Adrenal gland (tissue), 12 donors: ENCODE data around the gene GRIK1. TPM values are rescaled to one million over a fixed set of nuclear protein-coding genes. Genes with fewer than 3 reads are reported as not detected.

Experiments
- DNase-seq, 7 donors: peaks; one replicate each; pipeline ENCODE4 v3.0.0-alpha.2; 2019 to 2020
- H3K27ac ChIP-seq, 5 donors: fragments of 200-600 bp; sonication (generic) in 4 of 5; 1 replicate in 3 of 5; 2 replicates in 2 of 5; pipeline versions ENCODE4 v1.5.1 to v1.8.0; 2016 to 2020; ENCODE audit warnings: mild to moderate bottlenecking in 1 of 5
- H3K27me3 ChIP-seq: fragments of 200-600 bp; 2 replicates; pipeline ENCODE4 v1.8.0; 2021
- H3K36me3 ChIP-seq, 2 donors: fragments of 200-600 bp; replicated peaks in 1 of 2; 1 replicate in 1 of 2; 2 replicates in 1 of 2; pipeline versions ENCODE4 v1.5.1 to v1.8.0; 2018 to 2022
- H3K4me1 ChIP-seq, 2 donors: fragments of 200-600 bp; replicated peaks in 1 of 2; 1 replicate in 1 of 2; 2 replicates in 1 of 2; pipeline versions ENCODE4 v1.5.1 to v1.8.0; 2018 to 2021
- H3K4me3 ChIP-seq, 4 donors: fragments of 200-600 bp; sonication (generic) in 3 of 4; one replicate each; pipeline ENCODE4 v1.5.1; 2016 to 2018
- H3K9me3 ChIP-seq, 3 donors: fragments of 200-600 bp; sonication (generic) in 1 of 3; replicated peaks in 1 of 3; 1 replicate in 2 of 3; 2 replicates in 1 of 3; pipeline versions ENCODE4 v1.5.1 to v1.8.0; 2016 to 2021
- POLR2A ChIP-seq, 2 donors: fragments of 450-650 bp; IDR thresholded peaks; one replicate each; pipeline ENCODE4 v1.6.1; 2017; ENCODE audit warnings: antibody characterized with exemption in 2 of 2, mild to moderate bottlenecking in 2 of 2, moderate library complexity in 1 of 2
- WGBS, 4 donors: extraction: QIAGEN DNeasy Blood & Tissue Kit in 2 of 4; methylation state at CpG; one replicate each; pipeline versions ENCODE4 v1.1.5 to v1.1.7; 2013 to 2017; 5-methylcytosine and 5-hydroxymethylcytosine counted together
- intact Hi-C, 2 donors: fragments of 100-400 bp; cut with DNase I; formaldehyde crosslinking; loops; one replicate each; pipeline versions ENCODE4 v1.14.1 to v1.15.0; 2022 to 2023
- polyA plus RNA-seq, 3 donors: library from polyadenylated mRNA; stranded (reverse); fragments of 200-250 nt in 2 of 3; fragments of 350-450 nt in 1 of 3; fragmentation: Illumina TruSeq in 1 of 3; extraction: RNeasy Lipid Tissue Mini Kit (QIAGEN cat#74804) in 1 of 3; gene quantifications; one replicate each; pipeline ENCODE4 v1.2.3, GENCODE V29; 2013 to 2014
- total RNA-seq, 9 donors: library from RNA; depleted of rRNA in 4 of 9; stranded (reverse); fragments of >200 nt in 4 of 9; fragments of 120-200 nt in 1 of 9; fragmentation: NEBNext Ultra II Directional in 1 of 9; extraction: Animal tissue kit (Norgen Biotek cat#: 25700) in 1 of 9; gene quantifications; one replicate each; pipeline versions ENCODE4 v1.1.0 to v1.2.4, GENCODE V29; 2013 to 2023
- TF ChIP-seq, protein P1 (sequence below), 6 experiments: fragments of 450-650 bp in 4 of 6; fragments of 200-600 bp in 2 of 6; sonication (generic) in 1 of 6; IDR thresholded peaks; 1 replicate in 5 of 6; 2 replicates in 1 of 6; pipeline versions ENCODE4 v1.5.1 to v1.8.0; 2016 to 2021; ENCODE audit warnings: antibody characterized with exemption in 6 of 6, mild to moderate bottlenecking in 2 of 6, moderate library complexity in 1 of 6
- donor health status: healthy with polysubstance abuse.
- donor health status: Bipolar disorder and iron deficiency.
- donor health status: DM: yes; HTN: yes; CAD: no.
- donor health status: DM: no; HTN: no; CAD: no.
- donor health status: DM: no; HTN: no; CAD: no.
- donor health status: DM: yes; HTN: yes; CAD: no.

GRIK1 gene
- total and polyA plus RNA-seq, 12 donors = 0.23 to 47.4 (median 8.1) TPM; not detected in 3

GRCh38 chr21:29547998-29548397 is 391.8 kb downstream of the GRIK1 start:
- Histone ChIP-seq H3K9me3 (no peaks in the 10 kb centered on the region), H3K36me3 (no peaks in the 10 kb centered on the region), H3K27me3 (no peaks in the 10 kb centered on the region), H3K4me3 (no peak overlapping the region), H3K4me1 (no peaks in the 10 kb centered on the region), H3K27ac (no peak overlapping the region)
- intact Hi-C loops = no loop called here
- DNase-seq = no peak
- 91 to 98% (median 93%) methylated on average over 1 of the region's 1 CpG for WGBS, 4 donors
- TF ChIP-seq POLR2A (IDR thresholded peaks at IDR 0.05) = no peak
- TF ChIP-seq, protein P1, sequence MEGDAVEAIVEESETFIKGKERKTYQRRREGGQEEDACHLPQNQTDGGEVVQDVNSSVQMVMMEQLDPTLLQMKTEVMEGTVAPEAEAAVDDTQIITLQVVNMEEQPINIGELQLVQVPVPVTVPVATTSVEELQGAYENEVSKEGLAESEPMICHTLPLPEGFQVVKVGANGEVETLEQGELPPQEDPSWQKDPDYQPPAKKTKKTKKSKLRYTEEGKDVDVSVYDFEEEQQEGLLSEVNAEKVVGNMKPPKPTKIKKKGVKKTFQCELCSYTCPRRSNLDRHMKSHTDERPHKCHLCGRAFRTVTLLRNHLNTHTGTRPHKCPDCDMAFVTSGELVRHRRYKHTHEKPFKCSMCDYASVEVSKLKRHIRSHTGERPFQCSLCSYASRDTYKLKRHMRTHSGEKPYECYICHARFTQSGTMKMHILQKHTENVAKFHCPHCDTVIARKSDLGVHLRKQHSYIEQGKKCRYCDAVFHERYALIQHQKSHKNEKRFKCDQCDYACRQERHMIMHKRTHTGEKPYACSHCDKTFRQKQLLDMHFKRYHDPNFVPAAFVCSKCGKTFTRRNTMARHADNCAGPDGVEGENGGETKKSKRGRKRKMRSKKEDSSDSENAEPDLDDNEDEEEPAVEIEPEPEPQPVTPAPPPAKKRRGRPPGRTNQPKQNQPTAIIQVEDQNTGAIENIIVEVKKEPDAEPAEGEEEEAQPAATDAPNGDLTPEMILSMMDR (IDR thresholded peaks at IDR 0.05) = no peak

GRCh38 chr21:29546071-29546470 is 393.7 kb downstream of the GRIK1 start:
- Histone ChIP-seq H3K27ac (no peak overlapping the region), H3K4me1 (no peaks in the 10 kb centered on the region), H3K9me3 (no peaks in the 10 kb centered on the region), H3K27me3 (no peaks in the 10 kb centered on the region), H3K36me3 (no peaks in the 10 kb centered on the region), H3K4me3 (no peak overlapping the region)
- no peak for TF ChIP-seq POLR2A (IDR thresholded peaks at IDR 0.05)
- TF ChIP-seq, protein P1 (IDR thresholded peaks at IDR 0.05) = no peak
- intact Hi-C loops = no loop called here
- WGBS, 4 donors = 92 to 99% (median 92%) methylated on average over 3 of the region's 3 CpGs
- no peak for DNase-seq

DNA sequence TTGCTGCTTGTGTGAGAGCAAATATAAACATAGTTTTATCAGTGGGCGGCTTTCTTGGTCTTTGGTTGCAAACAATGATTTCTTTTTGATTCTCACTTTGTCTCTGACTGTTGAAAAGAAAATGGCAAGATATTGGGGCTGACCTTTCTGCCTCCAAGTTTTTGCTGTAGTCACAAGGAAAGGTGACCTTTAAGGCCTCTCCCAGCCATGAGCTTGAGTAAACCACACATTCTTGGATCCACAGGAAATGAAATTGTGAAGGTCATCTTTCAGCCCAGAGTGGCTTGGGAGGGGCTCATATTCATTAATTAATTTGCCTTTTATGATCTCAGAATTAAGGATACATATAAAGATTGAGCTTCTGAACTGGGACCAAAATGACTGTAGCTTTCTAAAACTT is 399.5 kb downstream of the GRIK1 start:
- 81 to 92% (median 82%) methylated on average over 1 of the region's 1 CpG for WGBS, 4 donors
- H3K36me3 ChIP-seq = no peaks in the 10 kb centered on the region
- H3K4me1 ChIP-seq = no peaks in the 10 kb centered on the region
- H3K27me3 ChIP-seq = no peaks in the 10 kb centered on the region
- H3K4me3 ChIP-seq = no peak overlapping the region
- intact Hi-C loops = no loop called here
- no peak for TF ChIP-seq POLR2A (IDR thresholded peaks at IDR 0.05)
- TF ChIP-seq, protein P1 (IDR thresholded peaks at IDR 0.05) = no peak
- no peak for DNase-seq
- no peaks in the 10 kb centered on the region for H3K9me3 ChIP-seq
- no peak overlapping the region for H3K27ac ChIP-seq

GRCh38 chr21:29538115-29538514 is 401.7 kb downstream of the GRIK1 start:
- DNase-seq = no peak
- Histone ChIP-seq H3K27ac (no peak overlapping the region), H3K36me3 (no peaks in the 10 kb centered on the region), H3K4me1 (no peaks in the 10 kb centered on the region), H3K9me3 (no peaks in the 10 kb centered on the region), H3K4me3 (no peak overlapping the region), H3K27me3 (no peaks in the 10 kb centered on the region)
- intact Hi-C loops = no loop called here
- no peak for TF ChIP-seq POLR2A (IDR thresholded peaks at IDR 0.05)
- TF ChIP-seq, protein P1 (IDR thresholded peaks at IDR 0.05) = no peak
